Measurements from ENCODE around the gene PHF11. TPM values are rescaled to one million over a fixed set of nuclear protein-coding genes. Genes with fewer than 3 reads are reported as not detected.
"Not testable (repeated sequence)": the region's sequence is repeated elsewhere in the genome, so short reads cannot be mapped to it uniquely, and the experiment has no call there.

Gene PHF11
- polyA plus RNA-seq, 3 donors from 2014 or later = 67.1 to 79.2 (median 70.6) TPM

DNA sequence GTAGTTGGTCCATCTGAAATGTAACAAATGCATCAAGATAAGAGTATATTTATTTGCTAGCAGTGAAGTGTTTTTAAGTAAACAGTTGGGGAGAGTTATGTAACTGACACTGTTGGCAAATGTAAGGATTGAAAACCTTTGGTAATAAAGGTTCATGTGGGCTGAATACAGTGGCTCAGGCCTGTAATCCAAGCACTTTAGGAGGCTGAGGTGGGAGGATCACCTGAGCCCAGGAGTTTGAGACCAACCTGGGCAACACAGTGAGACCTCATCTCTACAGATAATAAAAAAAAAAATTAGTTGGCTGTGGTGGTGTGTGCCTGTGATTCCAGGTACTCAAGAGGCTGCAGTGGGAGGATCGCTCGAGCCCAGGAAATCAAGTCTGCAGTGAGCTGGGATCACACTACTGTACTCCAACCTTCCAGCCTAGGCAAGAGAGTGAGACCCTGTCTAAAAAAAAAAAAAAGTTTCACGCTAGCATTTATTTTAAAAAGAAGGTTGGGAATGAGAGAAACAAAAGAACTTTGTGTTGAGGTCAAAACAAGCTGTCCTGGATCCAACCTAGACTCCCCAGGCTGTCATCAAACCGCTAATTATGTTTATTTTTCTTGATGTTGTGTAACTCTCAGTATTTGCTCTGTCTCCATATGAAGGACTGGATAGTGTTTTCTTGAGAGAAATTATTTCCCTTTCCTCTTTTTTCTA is 31.0 kb upstream of the PHF11 start:
- no peak for DNase-seq
- Mint-ChIP-seq H3K36me3 (peaks cover 52 to 71% (median 52%) of the 10 kb centered on the region in 3 donors), H3K27ac (no peak overlapping the region), H3K9me3 (peaks cover 2 to 14% (median 8%) of the 10 kb centered on the region in 6 donors), H3K4me3 (no peak overlapping the region), H3K4me1 (no peaks in the 10 kb centered on the region), H3K27me3 (ENCODE audit: low read depth in 3 of 3) (peaks cover 0 to 1% (median 0%) of the 10 kb centered on the region in 3 donors)

- H3K4me3 Mint-ChIP-seq = no peak overlapping the region
- H3K9me3 Mint-ChIP-seq = peaks cover 2 to 14% (median 8%) of the 10 kb centered on the region in 6 donors
- no peaks in the 10 kb centered on the region for H3K4me1 Mint-ChIP-seq
- H3K27ac Mint-ChIP-seq = peak overlapping the region in 1 of 6 donors; percentile 7
- peaks cover 51 to 64% (median 53%) of the 10 kb centered on the region in 3 donors for H3K36me3 Mint-ChIP-seq
- no peak for DNase-seq
- H3K27me3 Mint-ChIP-seq (ENCODE audit: low read depth in 3 of 3) = peaks cover 0 to 2% (median 0%) of the 10 kb centered on the region in 3 donors
These were observed 29.4 kb upstream of the PHF11 start for GRCh38 chr13:49466292-49466838.

GRCh38 chr13:49472186-49472585 is 23.6 kb upstream of the PHF11 start:
- Mint-ChIP-seq H3K4me1 (no peaks in the 10 kb centered on the region), H3K4me3 (no peak overlapping the region), H3K27ac (no peak overlapping the region), H3K36me3 (peaks cover 25 to 34% (median 30%) of the 10 kb centered on the region in 3 donors), H3K27me3 (ENCODE audit: low read depth in 3 of 3) (peaks cover 0 to 3% (median 1%) of the 10 kb centered on the region in 3 donors), H3K9me3 (no peaks in the 10 kb centered on the region)
- DNase-seq = no peak

DNA sequence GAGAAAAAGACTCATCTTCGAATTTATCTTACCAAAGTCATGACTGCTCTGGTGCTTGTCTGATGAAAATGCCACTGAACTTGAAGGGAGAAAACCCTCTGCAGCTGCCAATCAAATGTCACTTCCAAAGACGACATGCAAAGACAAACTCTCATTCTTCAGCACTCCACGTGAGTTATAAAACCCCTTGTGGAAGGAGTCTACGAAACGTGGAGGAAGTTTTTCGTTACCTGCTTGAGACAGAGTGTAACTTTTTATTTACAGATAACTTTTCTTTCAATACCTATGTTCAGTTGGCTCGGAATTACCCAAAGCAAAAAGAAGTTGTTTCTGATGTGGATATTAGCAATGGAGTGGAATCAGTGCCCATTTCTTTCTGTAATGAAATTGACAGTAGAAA is 19.2 kb upstream of the PHF11 start:
- no peaks in the 10 kb centered on the region for H3K4me1 Mint-ChIP-seq
- peaks cover 0 to 1% (median 1%) of the 10 kb centered on the region in 3 donors for H3K27me3 Mint-ChIP-seq (ENCODE audit: low read depth in 3 of 3)
- no peak overlapping the region for H3K27ac Mint-ChIP-seq
- H3K4me3 Mint-ChIP-seq = no peak overlapping the region
- H3K9me3 Mint-ChIP-seq = no peaks in the 10 kb centered on the region
- no peak for DNase-seq
- peaks cover 13 to 43% (median 13%) of the 10 kb centered on the region in 3 donors for H3K36me3 Mint-ChIP-seq

DNA sequence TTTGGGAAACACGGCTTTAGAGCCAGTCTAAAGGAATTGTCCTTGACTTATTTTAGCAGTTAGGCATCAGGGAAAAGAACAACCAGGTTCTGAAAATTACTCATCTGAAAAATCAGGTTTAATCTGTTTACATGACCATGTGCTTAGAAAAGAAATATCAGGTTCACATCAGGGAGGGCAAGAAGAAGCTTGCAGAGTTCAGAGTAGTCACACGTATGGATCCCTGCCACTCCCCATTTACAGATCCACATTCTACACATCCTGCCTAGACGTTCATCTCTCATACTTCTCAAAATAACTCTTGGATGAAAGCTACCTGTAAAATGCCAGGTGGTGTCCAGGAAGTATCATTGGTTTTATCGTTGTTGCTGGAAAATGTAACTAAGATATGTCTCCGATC is 14.0 kb upstream of the PHF11 start:
- H3K27ac Mint-ChIP-seq = peak overlapping the region in 1 of 6 donors; percentile 45
- H3K4me1 Mint-ChIP-seq = no peaks in the 10 kb centered on the region
- peaks cover 20 to 56% (median 21%) of the 10 kb centered on the region in 3 donors for H3K36me3 Mint-ChIP-seq
- no peak overlapping the region for H3K4me3 Mint-ChIP-seq
- H3K9me3 Mint-ChIP-seq = no peaks in the 10 kb centered on the region
- peaks cover 0 to 2% (median 0%) of the 10 kb centered on the region in 3 donors for H3K27me3 Mint-ChIP-seq (ENCODE audit: low read depth in 3 of 3)
- no peak for DNase-seq

DNA sequence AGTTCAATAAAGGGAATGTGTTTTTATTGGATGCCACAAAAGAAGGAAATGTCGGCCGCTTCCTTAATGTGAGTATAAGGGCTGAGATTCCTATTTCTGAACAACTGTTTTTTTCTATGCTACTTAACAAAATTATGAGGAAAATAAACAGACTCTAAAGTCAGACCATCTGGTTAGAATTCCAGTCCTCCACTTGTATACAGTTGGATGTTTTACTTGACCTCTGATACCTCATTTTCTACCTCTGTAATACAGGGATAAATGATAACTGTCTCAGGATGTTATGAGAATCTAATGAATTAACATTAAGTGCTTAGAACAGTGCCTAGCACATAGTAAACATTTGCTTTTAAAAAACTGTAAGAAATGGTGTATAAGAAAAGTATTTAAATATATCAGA is 7.2 kb upstream of the PHF11 start:
- Mint-ChIP-seq H3K9me3 (no peaks in the 10 kb centered on the region), H3K27ac (no peak overlapping the region), H3K36me3 (peaks cover 12 to 34% (median 18%) of the 10 kb centered on the region in 3 donors), H3K4me1 (no peaks in the 10 kb centered on the region), H3K4me3 (no peak overlapping the region), H3K27me3 (ENCODE audit: low read depth in 3 of 3) (peaks cover 0 to 2% (median 2%) of the 10 kb centered on the region in 3 donors)
- no peak for DNase-seq

DNA sequence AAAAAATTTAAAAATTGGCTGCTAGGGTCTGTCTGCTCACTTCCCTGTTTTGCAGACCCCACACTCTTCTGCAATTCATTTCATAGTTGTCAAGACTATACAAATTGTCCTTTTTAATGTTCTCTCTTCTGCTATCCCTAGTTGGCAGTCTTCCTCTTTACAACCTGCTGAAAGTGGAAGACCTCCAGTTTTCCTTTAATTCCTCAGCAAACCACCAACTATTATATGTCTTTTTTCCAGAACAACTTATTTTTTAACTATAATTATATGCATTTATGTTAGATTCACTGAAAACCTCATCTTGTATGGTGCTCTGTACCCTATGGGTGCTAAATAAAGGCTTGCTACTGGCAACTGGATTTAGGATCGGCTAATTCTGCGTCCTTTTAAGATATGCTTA is 1.1 kb upstream of the PHF11 start:
- Mint-ChIP-seq H3K4me1 (peaks cover 27 to 40% of the 10 kb centered on the region in 2 donors), H3K4me3 (peak overlapping the region; percentile 98 to 99 (median 99))

GRCh38 chr13:49496837-49497236 is 1.1 kb downstream of the PHF11 start:
- H3K36me3 Mint-ChIP-seq, H3K9me3 Mint-ChIP-seq: not testable (repeated sequence)
- peaks cover 2 to 12% (median 8%) of the 10 kb centered on the region in 3 donors for H3K27me3 Mint-ChIP-seq (ENCODE audit: low read depth in 3 of 3)
- peaks cover 35 to 51% of the 10 kb centered on the region in 2 donors for H3K4me1 Mint-ChIP-seq
- peak; percentile 49 to 58 (median 56) for DNase-seq
- peak overlapping the region; percentile 41 to 90 (median 87) for H3K4me3 Mint-ChIP-seq
- peak overlapping the region; percentile 92 to 98 (median 98) for H3K27ac Mint-ChIP-seq

More for the DNA sequence above, 1.1 kb upstream of the PHF11 start:
- no peak for DNase-seq
- Mint-ChIP-seq H3K9me3 (no peaks in the 10 kb centered on the region), H3K27ac (peak overlapping the region; percentile 81 to 99 (median 98)), H3K27me3 (ENCODE audit: low read depth in 3 of 3) (peaks cover 2 to 12% (median 8%) of the 10 kb centered on the region in 3 donors), H3K36me3 (peaks cover 0 to 8% (median 5%) of the 10 kb centered on the region in 3 donors)

DNA sequence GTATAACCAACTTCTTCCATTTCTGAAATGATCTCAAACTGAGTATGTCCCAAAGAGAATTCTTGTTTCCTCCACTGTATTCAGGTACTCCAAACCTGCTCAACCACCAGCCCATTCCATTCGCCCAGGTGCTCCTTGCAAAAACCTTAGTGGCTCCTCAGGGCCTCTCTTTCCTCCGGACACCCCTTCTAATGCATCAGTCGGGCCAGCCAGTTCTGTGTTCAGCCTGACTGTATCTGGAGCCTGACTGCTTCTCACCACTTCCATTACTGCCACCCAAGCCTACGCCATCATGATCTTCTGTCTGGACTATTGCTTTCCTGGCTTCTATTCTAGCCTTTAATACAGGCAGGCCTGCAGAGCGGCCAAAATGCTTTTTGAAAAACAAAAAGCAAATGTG is 1.5 kb downstream of the PHF11 start:
- H3K36me3 Mint-ChIP-seq = peaks cover 0 to 6% (median 0%) of the 10 kb centered on the region in 3 donors
- H3K27ac Mint-ChIP-seq = peak overlapping the region; percentile 92 to 98 (median 98)
- no peak for DNase-seq
- no peaks in the 10 kb centered on the region for H3K9me3 Mint-ChIP-seq
- peak overlapping the region; percentile 22 to 90 (median 87) for H3K4me3 Mint-ChIP-seq
- peaks cover 35 to 51% of the 10 kb centered on the region in 2 donors for H3K4me1 Mint-ChIP-seq
- peaks cover 2 to 12% (median 8%) of the 10 kb centered on the region in 3 donors for H3K27me3 Mint-ChIP-seq (ENCODE audit: low read depth in 3 of 3)

DNA sequence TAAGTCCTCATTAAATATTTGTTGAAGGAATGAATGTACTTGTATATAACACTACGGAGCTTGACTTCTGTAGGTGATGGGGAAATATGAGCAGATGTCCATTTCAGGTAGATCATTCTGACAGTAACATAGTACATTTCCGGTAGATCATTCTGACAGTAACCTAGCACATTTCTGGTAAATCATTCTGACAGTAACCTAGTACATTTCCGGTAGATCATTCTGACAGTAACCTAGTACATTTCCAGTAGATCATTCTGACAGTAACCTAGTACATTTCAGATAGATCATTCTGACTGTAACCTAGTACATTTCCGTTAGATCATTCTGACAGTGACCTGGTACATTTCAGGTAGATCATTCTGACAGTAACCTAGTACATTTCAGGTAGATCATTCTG is 2.5 kb downstream of the PHF11 start:
- H3K4me1 Mint-ChIP-seq = peaks cover 40 to 60% of the 10 kb centered on the region in 2 donors
- no peak for DNase-seq
- H3K27ac Mint-ChIP-seq = peak overlapping the region; percentile 92 to 98 (median 98)
- no peaks in the 10 kb centered on the region for H3K9me3 Mint-ChIP-seq
- H3K36me3 Mint-ChIP-seq = peaks cover 0 to 5% (median 4%) of the 10 kb centered on the region in 3 donors
- H3K4me3 Mint-ChIP-seq = no peak overlapping the region
- peaks cover 2 to 10% (median 8%) of the 10 kb centered on the region in 3 donors for H3K27me3 Mint-ChIP-seq (ENCODE audit: low read depth in 3 of 3)

- no peak for DNase-seq
- Mint-ChIP-seq H3K9me3 (no peaks in the 10 kb centered on the region), H3K4me3 (peak overlapping the region in 1 of 5 donors; percentile 37), H3K27me3 (ENCODE audit: low read depth in 3 of 3) (peaks cover 2 to 10% (median 8%) of the 10 kb centered on the region in 3 donors), H3K36me3 (peaks cover 0 to 7% (median 6%) of the 10 kb centered on the region in 3 donors), H3K4me1 (peaks cover 44 to 60% of the 10 kb centered on the region in 2 donors), H3K27ac (peak overlapping the region in 5 of 6 donors; percentile 14 to 98 (median 30))
These were observed 4.3 kb downstream of the PHF11 start for GRCh38 chr13:49499889-49500660.

- peak overlapping the region in 2 of 6 donors; percentile 23 to 86 for H3K27ac Mint-ChIP-seq
- H3K36me3 Mint-ChIP-seq = peaks cover 4 to 12% (median 10%) of the 10 kb centered on the region in 3 donors
- H3K4me3 Mint-ChIP-seq = no peak overlapping the region
- peaks cover 30 to 59% of the 10 kb centered on the region in 2 donors for H3K4me1 Mint-ChIP-seq
- no peaks in the 10 kb centered on the region for H3K27me3 Mint-ChIP-seq (ENCODE audit: low read depth in 3 of 3)
- no peak for DNase-seq
- no peaks in the 10 kb centered on the region for H3K9me3 Mint-ChIP-seq
These were observed 7.2 kb downstream of the PHF11 start for GRCh38 chr13:49502954-49503353.

GRCh38 chr13:49503951-49504350 is 8.2 kb downstream of the PHF11 start:
- H3K36me3 Mint-ChIP-seq = peaks cover 4 to 12% (median 10%) of the 10 kb centered on the region in 3 donors
- no peaks in the 10 kb centered on the region for H3K27me3 Mint-ChIP-seq (ENCODE audit: low read depth in 3 of 3)
- H3K9me3 Mint-ChIP-seq = no peaks in the 10 kb centered on the region
- no peak for DNase-seq
- no peak overlapping the region for H3K27ac Mint-ChIP-seq
- peaks cover 30 to 51% of the 10 kb centered on the region in 2 donors for H3K4me1 Mint-ChIP-seq
- no peak overlapping the region for H3K4me3 Mint-ChIP-seq

All from immature natural killer cell (primary cell).